ES-I3 (cell line): Measurements from ENCODE around the gene PAPPA2.

ENCODE experiments used
- H3K36me3 ChIP-seq: 2 replicates; pipeline ENCODE4 v1.6.1; 2013; ENCODE audit warnings: mild to moderate bottlenecking, low read length, control low read depth, moderate library complexity; ENCODE audit not compliant: insufficient read depth
- H3K4me1 ChIP-seq: 2 replicates; pipeline ENCODE4 v1.6.1; 2013; ENCODE audit warnings: mild to moderate bottlenecking, control low read depth, low read length; ENCODE audit not compliant: insufficient read depth
- H3K9ac ChIP-seq: 2 replicates; pipeline ENCODE4 v1.6.1; 2013; ENCODE audit warnings: low read depth, mild to moderate bottlenecking, low read length, moderate library complexity
- H3K9me3 ChIP-seq: 2 replicates; pipeline ENCODE4 v1.6.1; 2013; ENCODE audit warnings: mild to moderate bottlenecking, low read length, moderate library complexity; ENCODE audit not compliant: control insufficient read depth, insufficient read depth

PAPPA2 gene

GRCh38 chr1:176783309-176783708, 320.3 kb downstream of the PAPPA2 start:
- Histone ChIP-seq H3K9ac (no peak overlapping the region), H3K36me3 (no peaks in the 10 kb centered on the region)

GRCh38 chr1:176785056-176785455, 322.1 kb downstream of the PAPPA2 start:
- H3K9ac ChIP-seq = no peak overlapping the region
- H3K36me3 ChIP-seq = no peaks in the 10 kb centered on the region
- H3K4me1 ChIP-seq = peaks cover 5% of the 10 kb centered on the region; the same call in 1 of the 2 replicates
- H3K9me3 ChIP-seq = no peaks in the 10 kb centered on the region; the same call in 1 of the 2 replicates

More at GRCh38 chr1:176783309-176783708, 320.3 kb downstream of the PAPPA2 start:
- no peaks in the 10 kb centered on the region for H3K9me3 ChIP-seq
- H3K4me1 ChIP-seq = peaks cover 5% of the 10 kb centered on the region; the same call in 1 of the 2 replicates

- Histone ChIP-seq H3K9me3 (no peaks in the 10 kb centered on the region; the same call in 1 of the 2 replicates), H3K9ac (no peak overlapping the region), H3K36me3 (no peaks in the 10 kb centered on the region), H3K4me1 (peaks cover 5% of the 10 kb centered on the region; the same call in 1 of the 2 replicates)
These were observed 322.8 kb downstream of the PAPPA2 start for GRCh38 chr1:176785791-176786190.

- Histone ChIP-seq H3K9ac (no peak overlapping the region), H3K36me3 (no peaks in the 10 kb centered on the region), H3K4me1 (peaks cover 5% of the 10 kb centered on the region; the same call in 1 of the 2 replicates), H3K9me3 (no peaks in the 10 kb centered on the region; the same call in 1 of the 2 replicates)
These were observed 323.3 kb downstream of the PAPPA2 start for GRCh38 chr1:176786274-176786673.

- Histone ChIP-seq H3K9ac (no peak overlapping the region), H3K9me3 (no peaks in the 10 kb centered on the region; the same call in 1 of the 2 replicates)
These were observed 326.7 kb downstream of the PAPPA2 start for GRCh38 chr1:176789571-176790090.

GRCh38 chr1:176790786-176791185, 327.8 kb downstream of the PAPPA2 start:
- H3K9me3 ChIP-seq = no peaks in the 10 kb centered on the region; the same call in 1 of the 2 replicates
- peaks cover 11% of the 10 kb centered on the region for H3K4me1 ChIP-seq
- H3K36me3 ChIP-seq = no peaks in the 10 kb centered on the region
- no peak overlapping the region for H3K9ac ChIP-seq

More at GRCh38 chr1:176789571-176790090, 326.7 kb downstream of the PAPPA2 start:
- no peaks in the 10 kb centered on the region for H3K36me3 ChIP-seq
- H3K4me1 ChIP-seq = peaks cover 5% of the 10 kb centered on the region; the same call in 1 of the 2 replicates

GRCh38 chr1:176791906-176792305, 328.9 kb downstream of the PAPPA2 start:
- no peaks in the 10 kb centered on the region for H3K36me3 ChIP-seq
- peaks cover 8% of the 10 kb centered on the region for H3K4me1 ChIP-seq
- H3K9ac ChIP-seq = no peak overlapping the region
- H3K9me3 ChIP-seq = no peaks in the 10 kb centered on the region; the same call in 1 of the 2 replicates

GRCh38 chr1:176794897-176795508, 332.0 kb downstream of the PAPPA2 start:
- Histone ChIP-seq H3K9me3 (no peaks in the 10 kb centered on the region), H3K9ac (no peak overlapping the region), H3K36me3 (no peaks in the 10 kb centered on the region), H3K4me1 (peaks cover 8% of the 10 kb centered on the region)

- Histone ChIP-seq H3K36me3 (no peaks in the 10 kb centered on the region), H3K9me3 (no peaks in the 10 kb centered on the region), H3K4me1 (peaks cover 9% of the 10 kb centered on the region), H3K9ac (no peak overlapping the region)
These were observed 333.0 kb downstream of the PAPPA2 start for GRCh38 chr1:176795929-176796328.

GRCh38 chr1:176796583-176796982, 333.6 kb downstream of the PAPPA2 start:
- H3K9ac ChIP-seq = no peak overlapping the region
- H3K36me3 ChIP-seq = no peaks in the 10 kb centered on the region
- no peaks in the 10 kb centered on the region for H3K9me3 ChIP-seq
- H3K4me1 ChIP-seq = peaks cover 14% of the 10 kb centered on the region

- peaks cover 21% of the 10 kb centered on the region for H3K4me1 ChIP-seq
- H3K9me3 ChIP-seq = no peaks in the 10 kb centered on the region
- H3K36me3 ChIP-seq = no peaks in the 10 kb centered on the region
- no peak overlapping the region for H3K9ac ChIP-seq
These were observed 336.4 kb downstream of the PAPPA2 start for GRCh38 chr1:176799327-176799726.

- H3K9me3 ChIP-seq = no peaks in the 10 kb centered on the region
- peaks cover 13% of the 10 kb centered on the region for H3K4me1 ChIP-seq
- no peak overlapping the region for H3K9ac ChIP-seq
- H3K36me3 ChIP-seq = no peaks in the 10 kb centered on the region
These were observed 338.1 kb downstream of the PAPPA2 start for GRCh38 chr1:176800978-176801513.

- Histone ChIP-seq H3K4me1 (peaks cover 14% of the 10 kb centered on the region), H3K9me3 (no peaks in the 10 kb centered on the region), H3K9ac (no peak overlapping the region), H3K36me3 (no peaks in the 10 kb centered on the region)
These were observed 338.6 kb downstream of the PAPPA2 start for GRCh38 chr1:176801514-176802020.

- Histone ChIP-seq H3K9me3 (no peaks in the 10 kb centered on the region), H3K36me3 (no peaks in the 10 kb centered on the region), H3K9ac (no peak overlapping the region), H3K4me1 (peaks cover 17% of the 10 kb centered on the region)
These were observed 339.3 kb downstream of the PAPPA2 start for GRCh38 chr1:176802316-176802715.

GRCh38 chr1:176803042-176803441, 340.1 kb downstream of the PAPPA2 start:
- Histone ChIP-seq H3K9me3 (no peaks in the 10 kb centered on the region), H3K9ac (no peak overlapping the region)

More at GRCh38 chr1:176803042-176803441, 340.1 kb downstream of the PAPPA2 start:
- H3K36me3 ChIP-seq = no peaks in the 10 kb centered on the region
- H3K4me1 ChIP-seq = peaks cover 17% of the 10 kb centered on the region
